Lung (tissue), 12 donors: Measurements from ENCODE around the gene CCDC47. TPM values are rescaled to one million over a fixed set of nuclear protein-coding genes. Genes with fewer than 3 reads are reported as not detected.

Experiments
- ATAC-seq: fragments of 200-7000 bp; cut with Tn5 transposase; one replicate; pipeline ENCODE4 v1.9.1; 2020; ENCODE audit warnings: moderate number of reproducible peaks; ENCODE audit not compliant: insufficient read depth, low FRiP score
- DNase-seq, 3 donors: peaks; one replicate each; pipeline ENCODE4 v3.0.0-alpha.2; 2013 to 2017
- H3K27ac ChIP-seq, 2 donors: one replicate each; pipeline ENCODE4 v1.5.1; 2013; ENCODE audit warnings: mild to moderate bottlenecking in 2 of 2, moderate library complexity in 2 of 2, control low read depth in 1 of 2, inconsistent platforms in 1 of 2, low read depth in 1 of 2, low read length in 1 of 2
- H3K27me3 ChIP-seq, 3 donors: one replicate each; pipeline ENCODE4 v1.5.1; 2013; ENCODE audit warnings: low read length in 2 of 3; ENCODE audit not compliant: control insufficient read depth in 3 of 3, insufficient read depth in 3 of 3
- H3K36me3 ChIP-seq, 4 donors: one replicate each; pipeline ENCODE4 v1.5.1; 2013; ENCODE audit warnings: low read length in 4 of 4, mild to moderate bottlenecking in 1 of 4, moderate library complexity in 1 of 4; ENCODE audit not compliant: control insufficient read depth in 4 of 4, insufficient read depth in 4 of 4
- H3K4me1 ChIP-seq, 5 donors: one replicate each; pipeline ENCODE4 v1.5.1; 2013; ENCODE audit warnings: low read length in 5 of 5, mild to moderate bottlenecking in 2 of 5, moderate library complexity in 1 of 5; ENCODE audit not compliant: control insufficient read depth in 5 of 5, insufficient read depth in 5 of 5
- H3K4me3 ChIP-seq: one replicate; pipeline ENCODE4 v1.5.1; 2013; ENCODE audit warnings: mild to moderate bottlenecking, control low read depth, moderate library complexity
- H3K9ac ChIP-seq, 2 donors: one replicate each; pipeline ENCODE4 v1.5.1; 2013; ENCODE audit warnings: low read length in 2 of 2, control low read depth in 1 of 2; ENCODE audit not compliant: insufficient read depth in 1 of 2
- H3K9me3 ChIP-seq, 4 donors: one replicate each; pipeline ENCODE4 v1.5.1; 2013; ENCODE audit warnings: low read length in 3 of 4, mild to moderate bottlenecking in 1 of 4, moderate library complexity in 1 of 4; ENCODE audit not compliant: control insufficient read depth in 4 of 4, insufficient read depth in 3 of 4
- WGBS, 2 donors: extraction: QIAGEN DNeasy Blood & Tissue Kit; methylation state at CpG; one replicate each; pipeline ENCODE4 v1.1.7; 2013; 5-methylcytosine and 5-hydroxymethylcytosine counted together
- polyA plus RNA-seq, 2 donors: library from polyadenylated mRNA; stranded (reverse); fragments of 200-250 nt; gene quantifications; one replicate each; pipeline ENCODE4 v1.2.1, GENCODE V29; 2013
- total RNA-seq, 2 donors: library from RNA; depleted of rRNA in 1 of 2; stranded (reverse); fragments of >200 nt in 1 of 2; gene quantifications; one replicate each; pipeline ENCODE4 v1.2.1, GENCODE V29; 2014 to 2021
- TF ChIP-seq, protein P1 (sequence below): IDR thresholded peaks from 2 replicates; pipeline ENCODE4 v1.5.1; 2012; ENCODE audit warnings: mild to moderate bottlenecking; ENCODE audit errors: control extremely low read depth, extremely low read depth
- donor health status: control.
- donor health status: control.
- donor health status: Bipolar disorder and iron deficiency.
- donor health status: healthy.
- donor health status: DM: yes; HTN: yes; CAD: no.

Gene CCDC47
- total and polyA plus RNA-seq, 4 donors, result 29.5 to 89.9 (median 82.7) TPM

DNA sequence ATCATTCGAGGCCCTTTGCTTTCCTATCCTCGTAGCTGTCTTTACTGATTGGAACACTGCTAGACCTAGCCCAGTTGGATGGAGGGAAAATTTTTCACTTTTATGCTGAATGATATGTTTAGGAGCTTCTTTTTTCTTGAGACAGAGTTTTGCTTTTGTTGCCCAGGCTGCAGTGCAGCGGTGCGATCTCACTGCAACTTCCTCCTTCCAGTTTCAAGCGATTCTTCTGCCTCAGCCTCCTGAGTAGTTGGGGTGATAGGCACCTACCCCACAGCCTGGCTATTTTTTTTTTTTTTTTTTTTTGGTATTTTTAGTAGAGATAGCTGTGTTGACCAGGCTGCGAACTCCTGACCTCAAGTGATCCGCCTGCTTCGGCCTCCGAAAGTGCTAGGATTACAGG, 36.6 kb upstream of the CCDC47 start:
- no peak for DNase-seq
- 90 to 95% methylated on average over 9 of the region's 9 CpGs for WGBS, 2 donors
- no peaks in the 10 kb centered on the region for H3K9me3 ChIP-seq
- TF ChIP-seq, protein P1, sequence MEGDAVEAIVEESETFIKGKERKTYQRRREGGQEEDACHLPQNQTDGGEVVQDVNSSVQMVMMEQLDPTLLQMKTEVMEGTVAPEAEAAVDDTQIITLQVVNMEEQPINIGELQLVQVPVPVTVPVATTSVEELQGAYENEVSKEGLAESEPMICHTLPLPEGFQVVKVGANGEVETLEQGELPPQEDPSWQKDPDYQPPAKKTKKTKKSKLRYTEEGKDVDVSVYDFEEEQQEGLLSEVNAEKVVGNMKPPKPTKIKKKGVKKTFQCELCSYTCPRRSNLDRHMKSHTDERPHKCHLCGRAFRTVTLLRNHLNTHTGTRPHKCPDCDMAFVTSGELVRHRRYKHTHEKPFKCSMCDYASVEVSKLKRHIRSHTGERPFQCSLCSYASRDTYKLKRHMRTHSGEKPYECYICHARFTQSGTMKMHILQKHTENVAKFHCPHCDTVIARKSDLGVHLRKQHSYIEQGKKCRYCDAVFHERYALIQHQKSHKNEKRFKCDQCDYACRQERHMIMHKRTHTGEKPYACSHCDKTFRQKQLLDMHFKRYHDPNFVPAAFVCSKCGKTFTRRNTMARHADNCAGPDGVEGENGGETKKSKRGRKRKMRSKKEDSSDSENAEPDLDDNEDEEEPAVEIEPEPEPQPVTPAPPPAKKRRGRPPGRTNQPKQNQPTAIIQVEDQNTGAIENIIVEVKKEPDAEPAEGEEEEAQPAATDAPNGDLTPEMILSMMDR, result no peak
- ATAC-seq, result no peak
- H3K36me3 ChIP-seq, result peaks cover 33 to 76% (median 51%) of the 10 kb centered on the region in 4 donors
- H3K4me1 ChIP-seq, result no peaks in the 10 kb centered on the region
- H3K9ac ChIP-seq, result no peak overlapping the region
- no peak overlapping the region for H3K4me3 ChIP-seq
- no peak overlapping the region for H3K27ac ChIP-seq
- H3K27me3 ChIP-seq, result no peaks in the 10 kb centered on the region

DNA sequence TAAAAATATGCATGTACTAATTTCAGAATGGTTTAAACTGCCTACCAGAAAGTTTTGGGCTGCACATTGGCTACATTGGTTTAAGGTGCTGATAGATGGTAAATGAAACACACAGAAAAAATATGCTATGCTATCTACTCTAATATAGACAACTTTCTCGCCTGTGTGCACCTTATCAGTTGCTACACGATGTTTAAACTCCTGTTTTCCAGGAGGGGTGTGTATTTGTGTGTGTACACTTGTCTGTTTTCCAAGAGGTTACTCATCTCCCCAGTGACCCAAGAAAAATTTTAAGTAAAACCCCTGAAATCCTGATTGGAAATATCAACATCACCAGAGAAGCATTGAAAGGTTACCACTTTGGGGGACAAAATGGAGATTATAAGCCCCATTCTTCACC, 32.2 kb upstream of the CCDC47 start:
- H3K27ac ChIP-seq, result no peak overlapping the region
- no peak for DNase-seq
- H3K9ac ChIP-seq, result no peak overlapping the region
- H3K4me1 ChIP-seq, result no peaks in the 10 kb centered on the region
- WGBS, 2 donors, result 73 to 83% methylated on average over 2 of the region's 2 CpGs
- peaks cover 27 to 57% (median 40%) of the 10 kb centered on the region in 4 donors for H3K36me3 ChIP-seq
- TF ChIP-seq, protein P1, result no peak
- H3K27me3 ChIP-seq, result no peaks in the 10 kb centered on the region
- no peak for ATAC-seq
- H3K9me3 ChIP-seq, result no peaks in the 10 kb centered on the region
- H3K4me3 ChIP-seq, result no peak overlapping the region

DNA sequence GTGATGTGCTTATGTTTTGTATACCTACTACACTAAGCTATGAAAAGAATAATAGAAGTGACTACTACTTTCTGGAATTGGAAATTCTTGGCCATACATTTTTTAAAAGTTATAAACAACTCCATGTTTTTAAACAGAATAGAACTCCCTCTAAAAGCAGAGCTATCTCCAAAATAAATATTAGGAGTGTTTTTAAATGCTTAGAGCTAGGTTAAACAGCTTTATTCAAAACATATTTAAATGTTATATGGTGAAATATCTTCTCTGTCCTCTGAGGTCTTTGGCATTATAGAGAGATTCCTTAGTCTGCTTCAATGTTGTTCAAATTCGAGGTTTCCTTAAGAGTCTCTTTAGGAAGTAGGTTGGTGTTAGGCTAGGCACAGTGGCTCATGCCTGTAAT, 30.9 kb upstream of the CCDC47 start:
- no peak overlapping the region for H3K9ac ChIP-seq
- TF ChIP-seq, protein P1, result no peak
- DNase-seq, result no peak
- no peaks in the 10 kb centered on the region for H3K27me3 ChIP-seq
- 88 to 89% methylated on average over 1 of the region's 1 CpG for WGBS, 2 donors
- H3K4me1 ChIP-seq, result no peaks in the 10 kb centered on the region
- peaks cover 31 to 57% (median 43%) of the 10 kb centered on the region in 4 donors for H3K36me3 ChIP-seq
- no peak overlapping the region for H3K27ac ChIP-seq
- no peak overlapping the region for H3K4me3 ChIP-seq
- no peaks in the 10 kb centered on the region for H3K9me3 ChIP-seq
- ATAC-seq, result no peak

DNA sequence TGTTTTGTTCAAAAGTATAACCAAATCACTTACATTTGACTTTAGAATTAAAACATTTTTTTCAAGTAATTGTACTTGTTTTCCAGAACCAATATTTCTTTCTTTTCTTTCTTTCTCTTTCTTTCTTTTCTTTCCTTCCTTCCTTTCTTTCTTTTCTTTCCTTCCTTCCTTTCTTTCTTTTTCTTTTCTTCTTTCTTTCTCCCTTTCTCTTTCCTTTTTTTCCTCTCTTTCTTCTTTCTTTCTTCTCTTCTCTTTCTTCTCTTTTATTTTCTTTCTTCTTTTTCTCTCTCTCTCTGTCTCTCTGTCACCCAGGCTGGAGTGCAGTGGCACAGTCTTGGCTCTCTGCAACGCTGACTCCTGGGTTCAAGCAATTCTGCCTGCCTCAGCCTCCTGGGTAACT, 27.4 kb upstream of the CCDC47 start:
- Histone ChIP-seq H3K9me3 (no peaks in the 10 kb centered on the region), H3K27me3 (no peaks in the 10 kb centered on the region), H3K4me3 (no peak overlapping the region), H3K27ac (no peak overlapping the region), H3K36me3 (peaks cover 36 to 56% (median 43%) of the 10 kb centered on the region in 4 donors), H3K4me1 (no peaks in the 10 kb centered on the region), H3K9ac (no peak overlapping the region)
- TF ChIP-seq, protein P1, result no peak
- ATAC-seq (no peak), DNase-seq (no peak)
- 95 to 100% methylated on average over 1 of the region's 1 CpG for WGBS, 2 donors
